Measurements from ENCODE around the gene SLC25A47. TPM values are rescaled to one million over a fixed set of nuclear protein-coding genes. Genes with fewer than 3 reads are reported as not detected.
A peak's percentile ranks its signal among the peaks of the same experiment; 100 is the strongest.

Gene SLC25A47
- polyA plus RNA-seq, 3 donors, result not detected

DNA sequence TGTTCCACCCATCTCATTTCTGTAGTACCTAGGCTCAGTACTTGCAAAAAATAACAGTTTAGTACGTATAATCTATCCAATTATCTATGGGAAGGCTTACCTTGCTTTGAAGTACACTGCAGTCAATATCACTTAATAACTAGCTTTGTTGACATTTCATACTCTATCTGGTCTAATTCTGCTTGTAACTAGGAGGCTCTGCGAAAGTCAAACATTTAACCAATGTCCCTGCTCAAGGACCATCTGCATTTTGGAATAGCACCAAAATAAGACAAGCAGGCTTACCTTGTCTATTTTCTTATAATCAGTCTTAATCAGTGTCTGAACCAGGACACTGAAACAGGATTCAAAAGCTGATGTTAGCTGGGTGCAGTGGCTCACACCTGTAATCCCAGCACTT lies 39.9 kb downstream of the SLC25A47 start:
- Histone ChIP-seq H3K27ac (ENCODE audit: low read depth in 1 of 2, low read length in 2 of 2) (no peak overlapping the region), H3K4me1 (ENCODE audit: control insufficient read depth in 1 of 2, insufficient read depth in 2 of 2, low read length in 2 of 2) (no peaks in the 10 kb centered on the region), H3K4me3 (replicated peaks in 1 of 3; ENCODE audit: low read depth in 2 of 3, low read length in 3 of 3) (no peak overlapping the region), H2AFZ (ENCODE audit: insufficient read depth, low read depth, low read length, poor library complexity, severe bottlenecking) (no peak overlapping the region), H3K36me3 (replicated peaks in 1 of 2; ENCODE audit: control insufficient read depth in 1 of 2, insufficient read depth in 2 of 2, low read length in 2 of 2) (peaks cover 95 to 99% of the 10 kb centered on the region in 2 donors), H3K79me2 (ENCODE audit: insufficient read depth, low read length) (no peaks in the 10 kb centered on the region), H3K4me2 (replicated peaks; ENCODE audit: extremely low read depth, low read length, poor library complexity, severe bottlenecking) (no peak overlapping the region), H4K20me1 (ENCODE audit: insufficient read depth, low read length) (peaks cover 98% of the 10 kb centered on the region), H3K27me3 (ENCODE audit: control insufficient read depth in 2 of 2, insufficient read depth in 2 of 2, low read length in 2 of 2) (no peaks in the 10 kb centered on the region), H3K9ac (ENCODE audit: insufficient read depth, low read length, poor library complexity, severe bottlenecking) (no peak overlapping the region), H3K9me3 (replicated peaks in 1 of 2; ENCODE audit: control insufficient read depth in 1 of 2, insufficient read depth in 1 of 2, low read length in 2 of 2) (no peaks in the 10 kb centered on the region)
- no peak overlapping the region for H3K4me3 Mint-ChIP-seq
- no peaks in the 10 kb centered on the region for H3K27me3 Mint-ChIP-seq (ENCODE audit: low read depth in 3 of 3)
- 100% methylated on average over 1 of the region's 2 CpGs for WGBS (ENCODE audit: insufficient coverage)
- no peak overlapping the region for H3K27ac Mint-ChIP-seq
- intact Hi-C loops (cut with micrococcal nuclease), result no loop called here
- no peaks in the 10 kb centered on the region for H3K4me1 Mint-ChIP-seq
- H3K36me3 Mint-ChIP-seq, result peaks cover 91 to 97% of the 10 kb centered on the region in 2 donors
- TF ChIP-seq, protein P1, sequence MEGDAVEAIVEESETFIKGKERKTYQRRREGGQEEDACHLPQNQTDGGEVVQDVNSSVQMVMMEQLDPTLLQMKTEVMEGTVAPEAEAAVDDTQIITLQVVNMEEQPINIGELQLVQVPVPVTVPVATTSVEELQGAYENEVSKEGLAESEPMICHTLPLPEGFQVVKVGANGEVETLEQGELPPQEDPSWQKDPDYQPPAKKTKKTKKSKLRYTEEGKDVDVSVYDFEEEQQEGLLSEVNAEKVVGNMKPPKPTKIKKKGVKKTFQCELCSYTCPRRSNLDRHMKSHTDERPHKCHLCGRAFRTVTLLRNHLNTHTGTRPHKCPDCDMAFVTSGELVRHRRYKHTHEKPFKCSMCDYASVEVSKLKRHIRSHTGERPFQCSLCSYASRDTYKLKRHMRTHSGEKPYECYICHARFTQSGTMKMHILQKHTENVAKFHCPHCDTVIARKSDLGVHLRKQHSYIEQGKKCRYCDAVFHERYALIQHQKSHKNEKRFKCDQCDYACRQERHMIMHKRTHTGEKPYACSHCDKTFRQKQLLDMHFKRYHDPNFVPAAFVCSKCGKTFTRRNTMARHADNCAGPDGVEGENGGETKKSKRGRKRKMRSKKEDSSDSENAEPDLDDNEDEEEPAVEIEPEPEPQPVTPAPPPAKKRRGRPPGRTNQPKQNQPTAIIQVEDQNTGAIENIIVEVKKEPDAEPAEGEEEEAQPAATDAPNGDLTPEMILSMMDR (IDR thresholded peaks at IDR 0.05), result no peak
- H3K9me3 Mint-ChIP-seq, result peaks cover 0 to 3% (median 0%) of the 10 kb centered on the region in 7 donors
- DNase-seq, result no peak

DNA sequence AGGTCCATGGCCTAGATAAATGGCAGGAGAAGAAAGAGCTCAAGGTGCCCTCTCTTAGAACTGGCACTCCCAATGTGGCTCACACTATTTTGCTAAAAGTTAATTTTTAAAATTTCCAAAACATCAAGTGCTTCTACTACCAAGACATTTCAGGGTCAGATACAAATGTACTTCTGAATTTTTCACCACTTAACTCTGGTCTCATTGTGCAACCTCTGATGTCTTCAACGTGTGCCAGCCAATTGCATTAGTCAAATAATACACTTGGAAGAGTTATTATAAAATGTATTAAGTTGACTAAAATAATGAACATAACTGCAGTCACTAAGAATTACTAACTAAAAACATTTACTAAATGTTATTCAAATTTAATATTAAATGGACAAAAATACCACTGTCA lies 41.3 kb downstream of the SLC25A47 start:
- H3K9me3 Mint-ChIP-seq, result peaks cover 0 to 3% (median 0%) of the 10 kb centered on the region in 7 donors
- H3K36me3 ChIP-seq (replicated peaks in 1 of 2; ENCODE audit: control insufficient read depth in 1 of 2, insufficient read depth in 2 of 2, low read length in 2 of 2), result peaks cover 97 to 99% of the 10 kb centered on the region in 2 donors
- peak overlapping the region in 1 of 2 donors; percentile 38 for H3K27ac ChIP-seq (ENCODE audit: low read depth in 1 of 2, low read length in 2 of 2)
- no peak for DNase-seq
- intact Hi-C loops (cut with micrococcal nuclease), result no loop called here
- TF ChIP-seq, protein P1 (IDR thresholded peaks at IDR 0.05), result no peak
- no peak overlapping the region for H3K4me2 ChIP-seq (replicated peaks; ENCODE audit: extremely low read depth, low read length, poor library complexity, severe bottlenecking)
- peaks cover 92 to 97% of the 10 kb centered on the region in 2 donors for H3K36me3 Mint-ChIP-seq
- H3K27me3 Mint-ChIP-seq (ENCODE audit: low read depth in 3 of 3), result no peaks in the 10 kb centered on the region
- H3K27me3 ChIP-seq (ENCODE audit: control insufficient read depth in 2 of 2, insufficient read depth in 2 of 2, low read length in 2 of 2), result no peaks in the 10 kb centered on the region
- no peaks in the 10 kb centered on the region for H3K4me1 ChIP-seq (ENCODE audit: control insufficient read depth in 1 of 2, insufficient read depth in 2 of 2, low read length in 2 of 2)
- H3K9ac ChIP-seq (ENCODE audit: insufficient read depth, low read length, poor library complexity, severe bottlenecking), result no peak overlapping the region
- H3K4me3 Mint-ChIP-seq, result no peak overlapping the region
- no CpG with 5 or more reads among the region's 1 CpG for WGBS (ENCODE audit: insufficient coverage)
- H2AFZ ChIP-seq (ENCODE audit: insufficient read depth, low read depth, low read length, poor library complexity, severe bottlenecking), result no peak overlapping the region
- H3K79me2 ChIP-seq (ENCODE audit: insufficient read depth, low read length), result no peaks in the 10 kb centered on the region
- H3K27ac Mint-ChIP-seq, result peak overlapping the region in 1 of 7 donors; percentile 10
- no peak overlapping the region for H3K4me3 ChIP-seq (replicated peaks in 1 of 3; ENCODE audit: low read depth in 2 of 3, low read length in 3 of 3)
- H3K4me1 Mint-ChIP-seq, result peaks cover 2% of the 10 kb centered on the region
- H4K20me1 ChIP-seq (ENCODE audit: insufficient read depth, low read length), result peaks cover 98% of the 10 kb centered on the region
- no peaks in the 10 kb centered on the region for H3K9me3 ChIP-seq (replicated peaks in 1 of 2; ENCODE audit: control insufficient read depth in 1 of 2, insufficient read depth in 1 of 2, low read length in 2 of 2)
